Spleen (tissue), 7 donors: Measurements from ENCODE around the gene MYL10.

ENCODE experiments used
- POLR2AphosphoS5 ChIP-seq, 3 donors: sonication (generic); formaldehyde crosslinking; IDR thresholded peaks; one replicate each; pipeline ENCODE4 v1.5.1; 2017; ENCODE audit warnings: antibody characterized with exemption in 3 of 3
- TF ChIP-seq, protein P1 (sequence below), 11 experiments: fragments of 200-600 bp in 7 of 11; fragments of 450-650 bp in 4 of 11; sonication (generic) in 4 of 11; IDR thresholded peaks in 8 of 11; conservative IDR thresholded peaks in 3 of 11; 1 replicate in 7 of 11; 2 replicates in 4 of 11; pipeline versions ENCODE4 v1.4.0 to v1.8.0; 2016 to 2021; ENCODE audit warnings: antibody characterized with exemption in 11 of 11, inconsistent platforms in 4 of 11, mild to moderate bottlenecking in 1 of 11
- donor health status: DM: no; HTN: no; CAD: no; lungs with moderate emphysema.
- donor health status: DM: no; HTN: no; CAD: no.
- donor health status: DM: no; HTN: no; CAD: no.

DNA sequence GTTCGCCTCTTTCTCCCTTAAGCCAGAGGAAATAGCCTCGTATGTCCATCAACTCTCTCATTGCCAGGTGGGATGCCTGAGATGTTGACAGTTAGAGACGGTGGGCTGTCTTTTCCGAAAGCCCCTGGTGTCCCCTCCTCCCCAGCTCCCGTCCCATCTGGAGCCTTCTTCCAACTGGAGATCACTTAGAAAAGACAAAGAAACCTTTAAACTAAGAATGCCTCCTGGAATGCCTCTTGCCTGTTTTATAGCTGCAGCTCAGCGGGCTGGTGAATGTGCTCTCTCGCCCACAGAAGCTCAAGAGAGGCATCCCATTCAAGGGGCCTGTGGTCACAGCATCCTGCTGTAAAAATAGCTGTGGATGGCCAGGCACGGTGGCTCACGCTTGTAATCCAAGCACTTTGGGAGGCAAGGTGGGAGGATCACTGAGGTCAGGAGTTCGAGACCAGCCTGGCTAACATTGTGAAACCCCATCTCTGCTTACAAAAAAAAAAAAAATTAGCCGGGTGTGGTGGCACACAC is 5.2 kb upstream of the MYL10 start:
- TF ChIP-seq, protein P1, sequence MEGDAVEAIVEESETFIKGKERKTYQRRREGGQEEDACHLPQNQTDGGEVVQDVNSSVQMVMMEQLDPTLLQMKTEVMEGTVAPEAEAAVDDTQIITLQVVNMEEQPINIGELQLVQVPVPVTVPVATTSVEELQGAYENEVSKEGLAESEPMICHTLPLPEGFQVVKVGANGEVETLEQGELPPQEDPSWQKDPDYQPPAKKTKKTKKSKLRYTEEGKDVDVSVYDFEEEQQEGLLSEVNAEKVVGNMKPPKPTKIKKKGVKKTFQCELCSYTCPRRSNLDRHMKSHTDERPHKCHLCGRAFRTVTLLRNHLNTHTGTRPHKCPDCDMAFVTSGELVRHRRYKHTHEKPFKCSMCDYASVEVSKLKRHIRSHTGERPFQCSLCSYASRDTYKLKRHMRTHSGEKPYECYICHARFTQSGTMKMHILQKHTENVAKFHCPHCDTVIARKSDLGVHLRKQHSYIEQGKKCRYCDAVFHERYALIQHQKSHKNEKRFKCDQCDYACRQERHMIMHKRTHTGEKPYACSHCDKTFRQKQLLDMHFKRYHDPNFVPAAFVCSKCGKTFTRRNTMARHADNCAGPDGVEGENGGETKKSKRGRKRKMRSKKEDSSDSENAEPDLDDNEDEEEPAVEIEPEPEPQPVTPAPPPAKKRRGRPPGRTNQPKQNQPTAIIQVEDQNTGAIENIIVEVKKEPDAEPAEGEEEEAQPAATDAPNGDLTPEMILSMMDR (IDR thresholded peaks at IDR 0.05 in 8 of 11, conservative IDR thresholded peaks at IDR 0.05 in 3 of 11) = no peak
- no peak for TF ChIP-seq POLR2AphosphoS5 (IDR thresholded peaks at IDR 0.05)
